Trophoblast cell (in vitro differentiated cells and primary cell): Measurements from ENCODE around the gene IFT80.

Experiments used
- DNase-seq, 2 donors: peaks; one replicate each; pipeline ENCODE4 v3.0.0-alpha.2; 2016
- H2AFZ ChIP-seq: 2 replicates; pipeline ENCODE4 v1.6.1; 2013; ENCODE audit warnings: low read length, moderate library complexity, mild to moderate bottlenecking; ENCODE audit not compliant: insufficient read depth, poor library complexity
- H2AK5ac ChIP-seq: 2 replicates; pipeline ENCODE4 v1.6.1; 2013; ENCODE audit warnings: mild to moderate bottlenecking, low read length
- H2BK120ac ChIP-seq: 2 replicates; pipeline ENCODE4 v1.6.1; 2013; ENCODE audit warnings: low read length, mild to moderate bottlenecking, moderate library complexity; ENCODE audit not compliant: insufficient read depth, poor library complexity
- H2BK12ac ChIP-seq: 2 replicates; pipeline ENCODE4 v1.6.1; 2013; ENCODE audit warnings: mild to moderate bottlenecking, low read length, moderate library complexity
- H2BK5ac ChIP-seq: 2 replicates; pipeline ENCODE4 v1.6.1; 2013; ENCODE audit warnings: low read length, low read depth, moderate library complexity, mild to moderate bottlenecking; ENCODE audit not compliant: poor library complexity
- H3K14ac ChIP-seq: 2 replicates; pipeline ENCODE4 v1.6.1; 2013; ENCODE audit warnings: mild to moderate bottlenecking, low read length
- H3K18ac ChIP-seq: 2 replicates; pipeline ENCODE4 v1.6.1; 2013; ENCODE audit warnings: mild to moderate bottlenecking, low read length
- H3K23ac ChIP-seq: 2 replicates; pipeline ENCODE4 v1.6.1; 2013; ENCODE audit warnings: low read length
- H3K27ac ChIP-seq: 2 replicates; pipeline ENCODE4 v1.5.1; 2013; ENCODE audit warnings: low read depth, mild to moderate bottlenecking, inconsistent platforms, low read length, moderate library complexity
- H3K27me3 ChIP-seq: 2 replicates; pipeline ENCODE4 v1.6.1; 2013; ENCODE audit warnings: inconsistent platforms, mild to moderate bottlenecking, low read length, moderate library complexity; ENCODE audit not compliant: insufficient read depth
- H3K36me3 ChIP-seq, 2 experiments: 1 replicate in 1 of 2; 2 replicates in 1 of 2; pipeline ENCODE4 v1.6.1; 2013; ENCODE audit warnings: low read length in 2 of 2, mild to moderate bottlenecking in 2 of 2, moderate library complexity in 1 of 2; ENCODE audit not compliant: insufficient read depth in 2 of 2, control insufficient read depth in 1 of 2
- H3K4ac ChIP-seq: 2 replicates; pipeline ENCODE4 v1.6.1; 2013; ENCODE audit warnings: low read depth, mild to moderate bottlenecking, low read length, moderate library complexity
- H3K4me1 ChIP-seq, 2 experiments: 1 replicate in 1 of 2; 2 replicates in 1 of 2; pipeline ENCODE4 v1.6.1; 2013; ENCODE audit warnings: low read length in 2 of 2, mild to moderate bottlenecking in 2 of 2, moderate library complexity in 1 of 2; ENCODE audit not compliant: insufficient read depth in 2 of 2, control insufficient read depth in 1 of 2
- H3K4me2 ChIP-seq: 2 replicates; pipeline ENCODE4 v1.6.1; 2013; ENCODE audit warnings: inconsistent platforms, mild to moderate bottlenecking, low read length, moderate library complexity
- H3K4me3 ChIP-seq: 2 replicates; pipeline ENCODE4 v1.5.1; 2013; ENCODE audit warnings: mild to moderate bottlenecking, low read depth, low read length, inconsistent platforms
- H3K79me1 ChIP-seq: one replicate; pipeline ENCODE4 v1.6.1; 2013; ENCODE audit warnings: low read length
- H3K79me2 ChIP-seq: 2 replicates; pipeline ENCODE4 v1.6.1; 2013; ENCODE audit warnings: low read length, mild to moderate bottlenecking; ENCODE audit not compliant: control insufficient read depth, insufficient read depth, poor library complexity
- H3K9ac ChIP-seq: 2 replicates; pipeline ENCODE4 v1.6.1; 2013; ENCODE audit warnings: mild to moderate bottlenecking, low read length
- H3K9me3 ChIP-seq: 2 replicates; pipeline ENCODE4 v1.6.1; 2013; ENCODE audit warnings: low read depth, mild to moderate bottlenecking, control low read depth, inconsistent platforms, low read length; ENCODE audit not compliant: insufficient read depth
- H4K12ac ChIP-seq: 2 replicates; pipeline ENCODE4 v1.6.1; 2013; ENCODE audit warnings: low read depth, mild to moderate bottlenecking, low read length, moderate library complexity
- H4K8ac ChIP-seq: 2 replicates; pipeline ENCODE4 v1.6.1; 2013; ENCODE audit warnings: low read depth, mild to moderate bottlenecking, low read length, moderate library complexity
- H4K91ac ChIP-seq: one replicate; pipeline ENCODE4 v1.6.1; 2013; ENCODE audit warnings: low read depth, mild to moderate bottlenecking, low read length, moderate library complexity
- WGBS: extraction: QIAGEN DNeasy Blood & Tissue Kit; methylation state at CpG from one replicate; pipeline ENCODE4 v1.1.7; 2013; ENCODE audit warnings: missing lambda C conversion rate; ENCODE audit not compliant: insufficient read length, insufficient coverage; ENCODE audit errors: extremely low coverage; 5-methylcytosine and 5-hydroxymethylcytosine counted together

IFT80 gene

DNA sequence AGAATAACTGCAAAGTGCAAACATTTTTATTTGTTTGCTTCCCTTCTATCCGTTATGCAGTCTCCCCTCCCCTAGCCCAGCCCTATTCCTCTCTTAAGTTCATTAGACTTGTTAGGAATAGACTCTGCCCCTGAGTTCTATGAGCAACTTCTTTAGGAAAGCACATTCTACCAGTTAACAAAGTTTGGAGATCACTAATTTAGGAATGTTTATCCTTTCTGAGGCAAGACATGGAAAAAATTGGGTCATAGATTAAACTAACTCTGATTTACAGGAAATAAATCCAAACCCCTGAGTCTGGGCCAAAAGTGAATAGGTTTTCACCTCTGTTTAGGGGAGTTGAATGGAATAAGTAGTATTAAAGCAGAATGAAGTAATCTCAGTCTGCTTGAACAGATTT is 139.4 kb downstream of the IFT80 start:
- H3K4me3 ChIP-seq: no peak overlapping the region
- no peak overlapping the region for H2AFZ ChIP-seq
- no peaks in the 10 kb centered on the region for H3K36me3 ChIP-seq
- DNase-seq: no peak
- no peak overlapping the region for H4K12ac ChIP-seq
- H3K18ac ChIP-seq: no peak overlapping the region
- no peak overlapping the region for H4K8ac ChIP-seq
- no peak overlapping the region for H2BK120ac ChIP-seq
- WGBS: no CpG with 5 or more reads among the region's 1 CpG
- H3K79me2 ChIP-seq: no peaks in the 10 kb centered on the region
- no peak overlapping the region for H3K14ac ChIP-seq
- H2BK12ac ChIP-seq: no peak overlapping the region
- H3K27ac ChIP-seq: no peak overlapping the region
- H3K4me1 ChIP-seq: no peaks in the 10 kb centered on the region
- H3K9me3 ChIP-seq: no peaks in the 10 kb centered on the region
- H3K4ac ChIP-seq: no peak overlapping the region
- no peak overlapping the region for H2BK5ac ChIP-seq
- no peak overlapping the region for H4K91ac ChIP-seq
- H3K4me2 ChIP-seq: no peak overlapping the region
- H3K79me1 ChIP-seq: no peaks in the 10 kb centered on the region
- no peak overlapping the region for H3K23ac ChIP-seq
- no peaks in the 10 kb centered on the region for H3K27me3 ChIP-seq
- no peak overlapping the region for H3K9ac ChIP-seq
- no peak overlapping the region for H2AK5ac ChIP-seq

DNA sequence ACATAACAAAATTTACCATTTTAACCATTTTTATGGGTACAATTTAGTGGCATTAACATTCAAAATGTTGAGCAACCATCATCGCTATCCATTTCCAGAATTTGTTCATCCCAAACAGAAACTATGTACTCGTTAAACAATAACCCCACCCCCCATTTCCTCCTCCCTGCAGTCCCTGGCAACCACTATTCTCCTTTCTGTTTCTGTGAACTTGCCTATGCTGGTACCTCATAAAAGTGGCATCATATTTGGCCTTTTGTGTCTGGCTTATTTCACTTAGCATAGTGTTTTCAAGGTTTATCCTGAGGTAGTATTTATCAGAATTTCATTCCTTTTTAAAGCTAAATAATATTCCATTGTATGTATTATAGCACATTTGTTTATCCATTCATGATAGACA is 141.4 kb downstream of the IFT80 start:
- no peak overlapping the region for H3K23ac ChIP-seq
- no peak overlapping the region for H3K18ac ChIP-seq
- no peaks in the 10 kb centered on the region for H3K79me1 ChIP-seq
- 100% methylated on average over 1 of the region's 2 CpGs for WGBS
- no peak overlapping the region for H3K4me3 ChIP-seq
- H3K27ac ChIP-seq: no peak overlapping the region
- no peak overlapping the region for H4K91ac ChIP-seq
- H2AFZ ChIP-seq: no peak overlapping the region
- no peak overlapping the region for H3K9ac ChIP-seq
- no peak overlapping the region for H3K14ac ChIP-seq
- no peak overlapping the region for H4K12ac ChIP-seq
- no peak overlapping the region for H3K4me2 ChIP-seq
- H2AK5ac ChIP-seq: no peak overlapping the region
- H2BK120ac ChIP-seq: no peak overlapping the region
- no peak overlapping the region for H2BK12ac ChIP-seq
- H2BK5ac ChIP-seq: no peak overlapping the region
- no peaks in the 10 kb centered on the region for H3K27me3 ChIP-seq
- no peak for DNase-seq
- no peaks in the 10 kb centered on the region for H3K9me3 ChIP-seq
- H4K8ac ChIP-seq: no peak overlapping the region
- H3K4me1 ChIP-seq: no peaks in the 10 kb centered on the region
- H3K79me2 ChIP-seq: no peaks in the 10 kb centered on the region
- no peaks in the 10 kb centered on the region for H3K36me3 ChIP-seq
- H3K4ac ChIP-seq: no peak overlapping the region

DNA sequence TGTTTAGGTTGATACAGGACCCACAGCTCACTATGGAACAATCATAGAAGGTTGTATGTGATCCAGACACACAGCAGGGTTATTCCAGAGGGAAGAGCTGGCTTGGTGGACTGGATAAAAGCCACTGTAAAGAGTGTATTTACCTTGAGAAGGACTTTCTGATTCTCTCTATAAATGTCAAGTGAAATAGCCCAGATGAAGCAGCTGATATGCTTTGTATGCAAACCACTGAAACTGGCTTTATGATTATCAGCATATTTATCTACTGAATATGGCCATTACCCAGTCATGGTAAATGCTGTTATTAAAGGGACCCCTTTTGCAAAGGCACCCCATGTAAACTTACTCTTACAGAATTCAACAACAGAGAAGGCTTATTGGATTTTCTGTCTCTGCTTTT is 145.7 kb downstream of the IFT80 start:
- H3K14ac ChIP-seq: no peak overlapping the region
- H4K91ac ChIP-seq: no peak overlapping the region
- no peak overlapping the region for H3K18ac ChIP-seq
- no peak overlapping the region for H3K23ac ChIP-seq
- H2BK120ac ChIP-seq: no peak overlapping the region
- H2AFZ ChIP-seq: no peak overlapping the region
- H3K79me1 ChIP-seq: no peaks in the 10 kb centered on the region
- H3K79me2 ChIP-seq: no peaks in the 10 kb centered on the region
- no peaks in the 10 kb centered on the region for H3K27me3 ChIP-seq
- DNase-seq: peak in 1 of 2 donors; percentile 4
- no peak overlapping the region for H3K4me2 ChIP-seq
- H2BK5ac ChIP-seq: no peak overlapping the region
- H3K4ac ChIP-seq: no peak overlapping the region
- H4K8ac ChIP-seq: no peak overlapping the region
- H2AK5ac ChIP-seq: no peak overlapping the region
- H3K4me3 ChIP-seq: no peak overlapping the region
- H3K27ac ChIP-seq: no peak overlapping the region
- H3K36me3 ChIP-seq: no peaks in the 10 kb centered on the region
- H3K9ac ChIP-seq: no peak overlapping the region
- H4K12ac ChIP-seq: no peak overlapping the region
- no peak overlapping the region for H2BK12ac ChIP-seq
- no peaks in the 10 kb centered on the region for H3K4me1 ChIP-seq
- no peaks in the 10 kb centered on the region for H3K9me3 ChIP-seq

DNA sequence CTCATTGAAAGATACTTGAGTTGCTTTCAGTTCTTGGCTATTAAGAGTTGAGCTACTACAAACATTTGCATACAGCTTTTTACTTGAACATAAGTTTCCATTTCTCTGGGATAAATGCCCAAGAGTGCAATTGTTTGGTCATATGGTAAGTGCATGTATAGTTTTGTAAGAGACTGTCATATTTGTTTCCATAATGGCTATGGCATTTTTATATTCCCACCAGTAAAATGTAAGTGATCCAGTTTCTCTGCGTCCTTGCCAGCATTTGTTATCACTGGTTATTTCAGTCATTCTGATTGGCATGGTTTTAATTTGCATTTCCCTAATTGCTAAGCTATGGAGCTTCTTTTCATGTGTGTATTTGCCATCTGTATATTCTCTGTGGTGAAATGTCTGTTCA is 151.3 kb downstream of the IFT80 start:
- no CpG with 5 or more reads among the region's 1 CpG for WGBS
- Histone ChIP-seq H3K23ac (no peak overlapping the region), H3K4ac (no peak overlapping the region), H3K14ac (no peak overlapping the region), H3K27ac (no peak overlapping the region), H4K91ac (no peak overlapping the region), H2BK120ac (no peak overlapping the region), H3K79me1 (no peaks in the 10 kb centered on the region), H4K12ac (no peak overlapping the region), H3K9me3 (no peaks in the 10 kb centered on the region), H3K4me3 (no peak overlapping the region), H3K36me3 (no peaks in the 10 kb centered on the region), H2BK12ac (no peak overlapping the region), H3K79me2 (no peaks in the 10 kb centered on the region), H3K27me3 (no peaks in the 10 kb centered on the region), H2AFZ (no peak overlapping the region), H4K8ac (no peak overlapping the region), H3K18ac (no peak overlapping the region), H3K4me2 (no peak overlapping the region), H2AK5ac (no peak overlapping the region), H3K9ac (no peak overlapping the region), H2BK5ac (no peak overlapping the region), H3K4me1 (no peaks in the 10 kb centered on the region)
- DNase-seq: no peak
